Measurements from ENCODE around the gene POLA1.
"Not testable (repeated sequence)": the region's sequence is repeated elsewhere in the genome, so short reads cannot be mapped to it uniquely, and the experiment has no call there.

Gene POLA1, protein sequence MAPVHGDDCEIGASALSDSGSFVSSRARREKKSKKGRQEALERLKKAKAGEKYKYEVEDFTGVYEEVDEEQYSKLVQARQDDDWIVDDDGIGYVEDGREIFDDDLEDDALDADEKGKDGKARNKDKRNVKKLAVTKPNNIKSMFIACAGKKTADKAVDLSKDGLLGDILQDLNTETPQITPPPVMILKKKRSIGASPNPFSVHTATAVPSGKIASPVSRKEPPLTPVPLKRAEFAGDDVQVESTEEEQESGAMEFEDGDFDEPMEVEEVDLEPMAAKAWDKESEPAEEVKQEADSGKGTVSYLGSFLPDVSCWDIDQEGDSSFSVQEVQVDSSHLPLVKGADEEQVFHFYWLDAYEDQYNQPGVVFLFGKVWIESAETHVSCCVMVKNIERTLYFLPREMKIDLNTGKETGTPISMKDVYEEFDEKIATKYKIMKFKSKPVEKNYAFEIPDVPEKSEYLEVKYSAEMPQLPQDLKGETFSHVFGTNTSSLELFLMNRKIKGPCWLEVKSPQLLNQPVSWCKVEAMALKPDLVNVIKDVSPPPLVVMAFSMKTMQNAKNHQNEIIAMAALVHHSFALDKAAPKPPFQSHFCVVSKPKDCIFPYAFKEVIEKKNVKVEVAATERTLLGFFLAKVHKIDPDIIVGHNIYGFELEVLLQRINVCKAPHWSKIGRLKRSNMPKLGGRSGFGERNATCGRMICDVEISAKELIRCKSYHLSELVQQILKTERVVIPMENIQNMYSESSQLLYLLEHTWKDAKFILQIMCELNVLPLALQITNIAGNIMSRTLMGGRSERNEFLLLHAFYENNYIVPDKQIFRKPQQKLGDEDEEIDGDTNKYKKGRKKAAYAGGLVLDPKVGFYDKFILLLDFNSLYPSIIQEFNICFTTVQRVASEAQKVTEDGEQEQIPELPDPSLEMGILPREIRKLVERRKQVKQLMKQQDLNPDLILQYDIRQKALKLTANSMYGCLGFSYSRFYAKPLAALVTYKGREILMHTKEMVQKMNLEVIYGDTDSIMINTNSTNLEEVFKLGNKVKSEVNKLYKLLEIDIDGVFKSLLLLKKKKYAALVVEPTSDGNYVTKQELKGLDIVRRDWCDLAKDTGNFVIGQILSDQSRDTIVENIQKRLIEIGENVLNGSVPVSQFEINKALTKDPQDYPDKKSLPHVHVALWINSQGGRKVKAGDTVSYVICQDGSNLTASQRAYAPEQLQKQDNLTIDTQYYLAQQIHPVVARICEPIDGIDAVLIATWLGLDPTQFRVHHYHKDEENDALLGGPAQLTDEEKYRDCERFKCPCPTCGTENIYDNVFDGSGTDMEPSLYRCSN (N-terminal part only)

GRCh38 chrX:24693453-24694202, at the start of gene POLA1:
Gene POLA1, plus strand, starts transcription at chrX:24693918. Its CDS starts 44 bp downstream, at chrX:24693962.
- DNase-seq (ENCODE audit: low read depth) = peak; percentile 95

DNA sequence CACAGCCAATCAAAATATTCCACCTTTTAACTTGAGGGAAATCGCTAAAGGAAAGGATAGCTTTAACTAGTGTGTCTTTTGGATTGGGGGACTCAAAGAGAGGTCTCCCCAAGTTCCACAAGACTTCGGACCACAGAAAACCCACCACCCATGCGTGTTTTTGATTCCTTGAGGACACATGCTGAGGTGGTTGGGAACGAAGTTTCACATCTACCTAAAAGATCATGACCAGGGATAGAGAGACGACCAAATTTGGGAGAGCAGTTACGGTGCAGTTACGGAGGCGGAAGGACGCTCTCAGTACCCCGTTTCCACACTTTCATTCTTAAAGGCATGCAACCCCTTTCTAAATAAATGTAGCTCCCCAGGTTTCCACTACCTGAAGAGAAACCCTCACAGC, 47.7 kb upstream of the POLA1 start:
- DNase-seq (ENCODE audit: low read depth) = no peak

- DNase-seq (ENCODE audit: low read depth) = peak; percentile 13
These were observed 47.0 kb upstream of the POLA1 start for GRCh38 chrX:24646745-24647182.

DNA sequence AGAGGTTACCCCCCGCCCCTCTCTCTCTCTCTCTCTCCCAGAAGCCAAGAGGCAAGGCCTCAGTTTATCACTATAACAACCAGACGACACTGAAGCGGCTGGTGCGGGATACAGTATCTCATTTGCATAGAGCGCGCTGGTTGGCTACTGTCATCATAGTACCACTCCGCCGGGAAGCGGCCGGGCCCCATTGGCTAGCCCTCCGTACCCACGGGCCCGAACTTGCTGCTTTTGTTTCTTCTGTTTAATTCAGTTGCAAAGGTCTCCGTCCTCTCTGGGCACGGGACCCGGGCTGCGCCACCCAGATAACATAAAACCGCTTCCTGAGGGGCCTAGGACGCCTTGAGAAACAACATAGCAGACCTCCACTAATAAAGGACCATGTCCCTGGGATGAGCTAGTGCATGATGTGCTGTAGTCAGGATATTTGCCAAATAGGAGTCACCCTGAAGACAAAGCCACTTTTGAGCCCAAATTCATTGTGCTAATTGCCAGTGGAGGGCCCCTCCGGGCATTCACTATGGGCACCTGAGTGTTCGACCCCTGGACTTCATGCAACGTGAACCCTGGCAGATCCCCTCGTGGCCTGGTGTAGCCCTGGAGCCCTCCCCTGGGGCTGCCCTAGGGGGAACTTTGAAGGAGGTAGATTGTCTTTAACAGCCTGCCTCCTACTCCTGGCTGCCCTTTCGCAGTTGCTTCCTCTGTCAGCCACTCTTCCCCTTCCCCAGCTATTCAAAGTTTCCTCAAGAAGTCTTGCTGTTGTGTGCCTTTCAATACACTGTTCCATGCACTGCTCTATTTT, 46.3 kb upstream of the POLA1 start, which contains the start of gene PCYT1B:
PCYT1B (minus strand) TSS at position 91 of the 802 bp plus-strand sequence. CDS start 242 bp downstream, outside the sequence.
- DNase-seq (ENCODE audit: low read depth) = peak; percentile 71

DNA sequence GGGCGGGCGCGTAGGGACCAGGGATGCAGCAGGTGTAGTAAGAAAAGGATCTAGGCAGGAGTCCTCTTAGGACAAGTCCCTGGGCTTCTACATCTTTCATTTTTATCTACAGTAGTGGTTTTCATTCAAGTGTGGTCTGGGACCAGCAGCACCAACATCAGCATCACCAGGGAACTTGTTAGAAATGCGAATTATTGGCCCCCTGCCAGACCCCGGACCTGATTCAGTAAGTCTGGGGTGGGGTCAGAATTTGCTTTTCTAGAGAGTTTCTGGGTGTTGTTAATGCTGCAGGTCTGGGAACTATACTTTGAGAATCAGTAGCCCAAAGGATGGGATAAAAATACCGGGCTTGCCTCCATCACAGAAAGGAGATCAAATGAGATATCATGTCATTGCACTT, 45.2 kb upstream of the POLA1 start:
- DNase-seq (ENCODE audit: low read depth) = no peak

GRCh38 chrX:24651783-24652182, 41.9 kb upstream of the POLA1 start:
- DNase-seq (ENCODE audit: low read depth) = no peak

- DNase-seq (ENCODE audit: low read depth) = not testable (repeated sequence)
These were observed 38.0 kb upstream of the POLA1 start for GRCh38 chrX:24655679-24656078.

GRCh38 chrX:24657671-24658386, 35.9 kb upstream of the POLA1 start:
- DNase-seq (ENCODE audit: low read depth) = no peak

DNA sequence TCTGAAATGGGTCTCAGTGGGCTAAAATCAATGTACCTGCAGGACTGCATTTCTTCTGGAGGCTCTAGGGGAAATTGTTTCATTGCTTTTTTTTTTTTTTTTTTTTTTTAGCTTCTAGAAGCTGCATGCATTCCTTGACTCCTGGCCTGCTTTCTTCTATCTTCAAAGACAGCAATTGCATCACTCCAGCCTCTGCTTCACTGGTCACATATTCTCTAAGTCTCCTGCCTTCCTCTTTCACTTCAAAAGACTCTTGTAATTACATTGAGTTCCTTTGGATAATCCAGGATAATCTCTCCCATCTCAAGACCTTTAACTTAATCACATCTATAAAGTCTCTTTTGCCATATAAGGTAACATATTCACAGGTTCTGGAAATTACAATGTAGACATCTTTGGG, 35.3 kb upstream of the POLA1 start:
- no peak for DNase-seq (ENCODE audit: low read depth)

DNA sequence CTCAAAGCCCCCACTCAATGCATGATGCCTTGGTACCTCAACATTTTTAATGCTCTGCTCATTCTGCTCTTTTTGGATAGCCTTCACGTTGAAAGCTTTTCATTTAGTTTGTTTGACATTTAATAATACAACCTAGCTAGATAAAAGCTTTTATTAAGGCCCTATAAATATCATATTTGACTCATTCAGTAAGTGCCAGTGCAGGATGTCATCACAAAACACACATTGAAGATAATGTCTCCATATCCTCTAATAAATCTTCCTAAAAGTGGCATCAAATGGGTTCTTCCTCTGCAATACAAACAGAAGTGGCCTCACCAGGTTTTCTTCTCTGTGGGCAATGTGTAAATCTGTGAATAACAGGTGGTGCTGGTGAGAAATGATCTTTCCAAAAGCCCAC, 34.6 kb upstream of the POLA1 start:
- no peak for DNase-seq (ENCODE audit: low read depth)

DNA sequence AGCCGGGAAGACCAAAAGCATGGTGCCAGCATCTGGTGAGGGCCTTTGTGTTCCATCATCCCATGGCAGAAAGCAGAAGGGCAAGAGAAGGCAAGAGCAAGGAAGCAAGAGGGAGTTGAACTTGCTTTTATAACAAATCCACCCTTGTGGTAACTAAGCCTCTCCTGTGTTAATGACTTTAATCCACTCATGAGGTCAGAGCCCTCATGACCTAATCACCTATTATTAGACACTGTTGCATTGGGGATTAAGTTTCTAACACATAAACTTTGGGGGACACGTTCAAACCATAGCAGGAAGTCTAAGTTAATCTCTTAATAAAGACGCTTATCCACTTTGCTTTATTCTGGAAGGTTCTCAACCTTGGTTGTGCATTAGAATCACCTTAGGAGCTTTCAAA, 34.1 kb upstream of the POLA1 start:
- no peak for DNase-seq (ENCODE audit: low read depth)

- DNase-seq (ENCODE audit: low read depth) = no peak
These were observed 32.4 kb upstream of the POLA1 start for GRCh38 chrX:24661292-24661691.

DNA sequence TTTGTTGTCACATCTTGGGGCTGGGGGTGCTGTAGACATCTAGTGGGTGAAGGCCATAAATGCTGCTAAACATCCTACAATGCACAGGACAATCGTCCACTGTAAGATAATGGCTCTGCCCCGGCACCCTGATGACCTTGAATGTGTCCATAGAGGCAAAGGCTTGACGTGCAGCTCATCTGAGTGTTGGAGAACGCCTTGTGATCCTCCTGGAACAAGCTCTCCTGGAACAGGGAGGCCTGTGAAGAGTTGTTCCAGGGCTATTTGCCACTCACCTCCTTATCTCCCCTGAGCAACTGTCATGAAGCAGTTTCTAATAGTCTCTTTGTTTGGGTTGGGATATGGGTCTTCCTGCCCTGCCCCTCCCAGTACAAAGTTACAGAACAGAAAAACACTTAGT, 31.4 kb upstream of the POLA1 start:
- DNase-seq (ENCODE audit: low read depth) = no peak

DNA sequence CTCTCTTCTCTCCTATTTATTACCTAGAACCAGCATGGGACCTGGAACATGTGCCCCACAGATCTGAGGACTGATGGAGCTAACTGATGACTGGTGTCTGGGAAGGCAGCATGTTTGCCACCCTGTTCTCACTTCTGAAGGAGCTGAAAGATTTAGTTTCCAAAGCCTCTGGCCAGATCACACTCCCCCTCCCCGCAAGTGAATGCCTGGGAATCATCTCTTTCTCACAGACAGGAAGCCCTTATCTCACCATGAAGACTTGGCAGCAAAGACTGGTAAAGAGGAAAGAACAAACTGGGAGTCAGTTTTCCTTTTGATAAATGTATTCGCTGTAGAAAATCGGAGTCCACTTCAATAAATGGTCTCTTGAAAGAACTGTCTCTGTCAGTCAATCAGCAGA, 25.6 kb upstream of the POLA1 start:
- DNase-seq (ENCODE audit: low read depth) = no peak

- DNase-seq (ENCODE audit: low read depth) = no peak
These were observed 21.0 kb upstream of the POLA1 start for GRCh38 chrX:24672701-24673190.

- no peak for DNase-seq (ENCODE audit: low read depth)
These were observed 20.3 kb upstream of the POLA1 start for GRCh38 chrX:24673424-24673823.

DNA sequence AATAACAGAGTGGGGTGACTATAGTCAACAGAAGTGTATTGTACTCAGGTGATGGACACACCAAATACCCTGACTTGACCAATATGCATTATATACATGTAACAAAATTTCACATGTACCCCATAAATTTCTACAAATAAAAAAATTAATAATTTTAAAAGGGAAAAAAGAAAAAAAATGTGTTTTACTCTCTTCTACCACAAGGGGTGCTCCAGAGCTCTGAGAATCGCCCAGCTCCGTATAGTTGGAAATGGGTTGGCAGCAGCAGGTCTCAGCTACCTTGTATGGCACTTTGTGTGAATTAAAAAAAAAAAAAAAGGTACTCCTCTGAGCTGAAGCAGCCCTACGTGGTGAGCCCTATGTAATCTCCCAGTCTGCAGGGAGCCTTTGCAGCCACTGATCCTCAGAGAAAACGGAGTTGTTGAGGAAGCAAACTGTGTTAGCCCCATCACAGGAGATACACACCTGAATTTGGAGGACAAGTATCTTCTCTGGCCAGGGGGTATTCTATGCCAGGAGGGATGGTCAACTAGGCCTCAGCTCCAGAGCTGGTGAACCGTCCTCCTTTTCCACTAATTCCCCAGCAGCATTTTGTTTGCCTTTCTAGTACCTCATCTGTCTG, 17.2 kb upstream of the POLA1 start:
- peak; percentile 2 for DNase-seq (ENCODE audit: low read depth)

- DNase-seq (ENCODE audit: low read depth) = no peak
These were observed 10.8 kb upstream of the POLA1 start for GRCh38 chrX:24682739-24683432.

Measured in EH (cell line).